GM18909 (cell line): ENCODE data around the gene PPWD1.
"Not testable (repeated sequence)": the region's sequence is repeated elsewhere in the genome, so short reads cannot be mapped to it uniquely, and the experiment has no call there.

Experiments used
- ATAC-seq: cut with Tn5 transposase; IDR thresholded peaks from one replicate; pipeline ENCODE4 v1.9.1; 2021; ENCODE audit warnings: mild to moderate bottlenecking; ENCODE audit not compliant: unreplicated experiment, poor library complexity

The PPWD1 gene

DNA sequence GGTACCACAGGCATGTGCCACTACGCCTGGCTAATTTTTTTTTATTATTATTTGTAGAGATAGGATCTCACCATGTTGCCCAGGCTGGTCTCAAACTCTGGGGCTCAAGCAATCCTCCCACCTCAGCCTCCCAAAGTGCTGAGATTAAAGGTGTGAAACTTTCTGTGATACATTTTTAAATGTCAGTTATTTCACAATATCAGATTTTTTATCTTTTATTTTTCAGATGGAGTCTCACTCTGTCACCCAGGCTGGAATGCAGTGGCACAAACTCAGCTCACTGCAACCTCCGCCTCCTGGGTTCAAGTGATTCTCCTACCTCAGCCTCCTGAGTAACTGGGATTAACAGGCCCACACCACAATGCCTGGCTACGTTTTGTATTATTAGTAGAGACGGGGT lies 58.9 kb downstream of the PPWD1 start:
- ATAC-seq: not testable (repeated sequence)

DNA sequence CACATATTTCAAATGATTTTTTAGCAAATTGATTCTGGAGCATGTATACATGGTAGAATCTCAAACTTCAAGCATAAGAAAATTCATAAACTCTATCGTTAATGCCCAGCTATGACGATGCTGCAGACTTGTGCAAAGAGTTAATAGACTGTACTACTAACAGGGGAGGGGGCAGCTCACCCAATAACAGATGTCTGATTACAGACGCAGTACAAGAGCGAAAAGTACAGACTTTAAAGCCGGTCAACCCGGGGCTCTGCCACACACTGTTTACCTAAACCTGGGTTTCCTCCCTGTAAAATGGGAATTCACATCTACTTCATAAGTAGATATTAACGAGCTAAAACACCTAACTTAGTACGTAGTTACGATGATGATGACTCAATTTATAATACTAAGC lies 60.4 kb downstream of the PPWD1 start:
- no peak for ATAC-seq

DNA sequence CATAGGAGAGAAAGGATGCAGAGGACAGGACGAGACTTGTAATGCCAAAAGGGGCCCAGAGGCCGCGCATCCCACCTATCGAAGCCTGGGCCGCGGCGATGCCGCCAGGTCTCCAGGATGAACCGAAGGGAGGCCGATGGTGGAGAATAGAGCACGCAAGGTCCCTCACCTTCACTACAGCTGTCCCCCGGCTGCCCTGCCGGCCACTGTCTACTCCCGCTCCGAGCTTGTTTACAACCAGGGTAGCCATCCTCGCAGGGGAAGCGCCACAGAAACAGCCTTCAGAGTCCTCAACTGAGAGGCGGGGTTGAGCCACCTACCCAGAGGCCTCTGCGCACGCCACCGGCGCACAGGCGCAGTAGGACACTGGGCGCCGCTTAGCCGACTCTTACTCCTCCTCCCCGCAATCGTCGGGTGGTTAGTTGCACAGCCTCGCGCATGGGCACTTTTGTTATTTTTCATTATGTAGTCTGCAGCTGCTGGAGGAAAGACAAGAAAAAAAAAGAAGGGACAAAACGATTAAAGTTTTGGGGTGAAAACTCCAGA lies 61.0 kb downstream of the PPWD1 start, which contains the start of gene TRIM23:
TRIM23 (minus strand) TSS at position 309 of the 546 bp plus-strand sequence; CDS start at position 250, 59 bp downstream.
- peak; percentile 94 for ATAC-seq

DNA sequence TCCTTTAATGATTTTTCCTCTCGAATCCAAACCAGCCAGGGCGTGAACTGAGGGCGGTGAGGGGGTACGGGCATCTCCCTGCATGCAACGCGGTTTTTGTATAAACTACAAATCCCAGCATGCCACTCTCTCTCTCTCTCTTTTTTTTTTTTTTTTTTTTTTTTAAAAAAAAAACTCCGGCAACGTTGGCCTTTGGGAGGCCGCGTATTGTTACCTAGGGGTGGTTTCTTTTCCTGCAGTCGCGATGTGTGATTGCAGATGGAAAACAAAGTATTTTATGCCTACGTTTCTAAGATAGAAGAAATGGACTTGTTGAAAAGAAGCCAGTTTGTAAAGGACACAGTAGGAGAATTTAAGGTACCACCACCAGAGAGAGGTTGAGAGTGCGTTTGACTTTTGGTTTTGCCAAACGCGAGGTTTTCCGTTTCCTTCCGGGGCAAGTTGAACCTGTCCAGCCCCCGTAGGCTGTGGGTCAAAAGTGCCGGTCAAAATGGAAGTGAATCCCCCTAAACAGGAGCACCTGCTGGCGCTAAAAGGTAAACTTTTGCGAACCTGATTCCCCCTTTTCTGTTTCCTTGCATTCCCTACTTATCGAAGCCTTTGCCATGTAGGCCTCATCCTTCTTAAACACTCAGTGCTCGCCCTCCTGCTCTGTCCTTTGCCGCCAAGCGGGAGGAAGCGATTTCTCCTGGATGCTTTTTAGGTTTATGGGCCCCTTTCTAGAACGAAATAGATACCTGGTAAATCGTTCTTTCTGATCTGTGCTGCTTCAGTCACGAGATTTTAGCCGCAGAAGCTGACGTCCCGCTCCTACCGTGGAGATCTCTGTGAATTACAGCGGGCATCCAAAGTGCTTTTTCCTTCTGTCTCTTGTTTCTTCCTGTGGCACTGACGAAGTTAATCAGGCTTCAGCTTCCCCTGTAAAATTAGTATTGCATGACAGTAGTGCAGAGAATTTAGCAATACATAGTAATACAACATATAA lies 61.8 kb downstream of the PPWD1 start, which contains the start of the genes SHLD3 and TRAPPC13:
SHLD3 (plus strand) TSS at position 457 of the 985 bp plus-strand sequence. CDS start 4,561 bp downstream, outside the sequence.
TRAPPC13 (plus strand) TSS at position 457 of the 985 bp plus-strand sequence; CDS start at position 491, 34 bp downstream.
- ATAC-seq: peak; percentile 79

DNA sequence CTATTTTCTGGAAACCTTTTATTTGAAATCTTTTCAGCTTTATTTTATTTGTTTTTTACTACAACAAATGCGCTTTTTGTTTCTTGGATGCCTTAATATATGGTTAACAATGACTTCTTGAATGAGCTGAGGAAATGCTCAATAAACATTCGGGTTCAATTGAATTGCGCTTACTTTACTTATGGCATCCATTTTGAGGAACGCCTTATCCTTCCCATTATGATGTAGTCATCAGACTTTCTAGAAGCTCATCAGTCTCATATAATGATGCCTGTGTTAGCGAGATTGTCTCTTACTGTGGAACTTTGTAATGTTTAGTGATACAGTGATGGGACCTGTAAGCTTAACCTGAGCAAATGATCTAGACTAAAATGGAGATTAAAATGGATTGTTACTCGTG lies 62.6 kb downstream of the PPWD1 start:
- ATAC-seq: no peak

DNA sequence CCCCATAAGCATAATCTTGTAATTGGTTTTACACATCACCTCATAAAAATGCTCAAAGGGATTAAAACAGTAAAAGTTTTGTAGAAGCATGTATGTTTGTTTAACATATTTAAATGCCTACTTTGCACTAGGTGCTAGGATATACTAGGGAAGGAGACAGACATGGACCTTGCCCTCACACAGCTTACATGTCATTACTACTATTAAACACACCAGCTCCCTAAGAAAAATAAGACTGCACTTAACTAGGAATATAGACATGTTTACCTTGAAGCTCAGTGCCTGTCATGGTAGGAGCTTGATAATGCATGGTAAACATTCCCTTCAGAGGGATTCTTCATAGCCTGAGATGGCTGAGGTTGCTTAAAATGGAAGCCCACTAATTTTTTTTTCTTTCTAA lies 67.9 kb downstream of the PPWD1 start:
- ATAC-seq: no peak
